Endothelial cell (in vitro differentiated cells): ENCODE data around the gene TSC22D1. TPM values are rescaled to one million over a fixed set of nuclear protein-coding genes. Genes with fewer than 3 reads are reported as not detected.
A peak's percentile ranks its signal among the peaks of the same experiment; 100 is the strongest.

Experiments used
- DNase-seq: peaks from one replicate; pipeline ENCODE4 v3.0.0; 2021; ENCODE audit warnings: low spot score
- H3K27ac Mint-ChIP-seq: one replicate; pipeline ENCODE4 v1.8.0; 2021; ENCODE audit warnings: mixed read lengths, inconsistent platforms; ENCODE audit not compliant: unreplicated experiment
- H3K27me3 Mint-ChIP-seq: one replicate; pipeline ENCODE4 v1.8.0; 2021; ENCODE audit warnings: mild to moderate bottlenecking, moderate library complexity, mixed read lengths, inconsistent platforms; ENCODE audit not compliant: unreplicated experiment
- H3K36me3 Mint-ChIP-seq: one replicate; pipeline ENCODE4 v1.8.0; 2021; ENCODE audit warnings: mild to moderate bottlenecking, low read depth, mixed read lengths, inconsistent platforms; ENCODE audit not compliant: unreplicated experiment
- H3K4me1 Mint-ChIP-seq: one replicate; pipeline ENCODE4 v1.8.0; 2021; ENCODE audit warnings: mild to moderate bottlenecking, mixed read lengths, inconsistent platforms; ENCODE audit not compliant: unreplicated experiment
- H3K4me3 Mint-ChIP-seq: one replicate; pipeline ENCODE4 v1.8.0; 2021; ENCODE audit warnings: mild to moderate bottlenecking, mixed read lengths, inconsistent platforms; ENCODE audit not compliant: unreplicated experiment
- H3K9me3 Mint-ChIP-seq: one replicate; pipeline ENCODE4 v1.8.0; 2021; ENCODE audit warnings: mixed read lengths, inconsistent platforms; ENCODE audit not compliant: unreplicated experiment
- total RNA-seq: library from RNA; stranded (reverse); fragmentation: NEBNext Ultra II Directional; extraction: Animal tissue kit (Norgen Biotek cat#: 25700); gene quantifications from one replicate; pipeline ENCODE4 v1.2.1, GENCODE V29; 2021; ENCODE audit not compliant: unreplicated experiment
- TF ChIP-seq, protein P1 (sequence below): fragments of 200-600 bp; sonication (generic); IDR thresholded peaks from one replicate; pipeline ENCODE4 v1.5.0; 2021; ENCODE audit warnings: antibody characterized with exemption; ENCODE audit not compliant: unreplicated experiment

TSC22D1 gene
- total RNA-seq, 1 donor from 2014 or later, result 73.0 TPM

DNA sequence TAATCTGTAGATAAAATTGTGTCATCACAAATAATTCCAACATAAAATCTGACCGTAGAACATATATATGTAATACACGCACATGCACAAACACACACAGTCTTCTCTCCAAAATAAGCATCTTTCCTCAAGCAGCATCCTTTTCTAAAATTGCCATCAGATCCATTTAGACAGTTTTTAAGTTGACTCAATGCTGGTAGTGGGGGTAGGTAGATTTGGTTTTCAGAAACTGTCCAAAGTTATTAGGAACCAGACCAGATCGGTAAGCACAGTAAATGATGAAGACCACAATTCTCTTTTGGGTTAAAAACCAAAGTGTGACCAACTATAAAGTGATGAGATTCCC, 137.9 kb downstream of the TSC22D1 start:
- Mint-ChIP-seq H3K36me3 (peaks cover 5% of the 10 kb centered on the region), H3K27me3 (peaks cover 9% of the 10 kb centered on the region), H3K9me3 (no peaks in the 10 kb centered on the region), H3K4me1 (peaks cover 32% of the 10 kb centered on the region), H3K27ac (no peak overlapping the region), H3K4me3 (no peak overlapping the region)
- no peak for DNase-seq
- TF ChIP-seq, protein P1, sequence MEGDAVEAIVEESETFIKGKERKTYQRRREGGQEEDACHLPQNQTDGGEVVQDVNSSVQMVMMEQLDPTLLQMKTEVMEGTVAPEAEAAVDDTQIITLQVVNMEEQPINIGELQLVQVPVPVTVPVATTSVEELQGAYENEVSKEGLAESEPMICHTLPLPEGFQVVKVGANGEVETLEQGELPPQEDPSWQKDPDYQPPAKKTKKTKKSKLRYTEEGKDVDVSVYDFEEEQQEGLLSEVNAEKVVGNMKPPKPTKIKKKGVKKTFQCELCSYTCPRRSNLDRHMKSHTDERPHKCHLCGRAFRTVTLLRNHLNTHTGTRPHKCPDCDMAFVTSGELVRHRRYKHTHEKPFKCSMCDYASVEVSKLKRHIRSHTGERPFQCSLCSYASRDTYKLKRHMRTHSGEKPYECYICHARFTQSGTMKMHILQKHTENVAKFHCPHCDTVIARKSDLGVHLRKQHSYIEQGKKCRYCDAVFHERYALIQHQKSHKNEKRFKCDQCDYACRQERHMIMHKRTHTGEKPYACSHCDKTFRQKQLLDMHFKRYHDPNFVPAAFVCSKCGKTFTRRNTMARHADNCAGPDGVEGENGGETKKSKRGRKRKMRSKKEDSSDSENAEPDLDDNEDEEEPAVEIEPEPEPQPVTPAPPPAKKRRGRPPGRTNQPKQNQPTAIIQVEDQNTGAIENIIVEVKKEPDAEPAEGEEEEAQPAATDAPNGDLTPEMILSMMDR, result peak; percentile 69

GRCh38 chr13:44437356-44438233, 138.5 kb downstream of the TSC22D1 start:
- no peaks in the 10 kb centered on the region for H3K9me3 Mint-ChIP-seq
- DNase-seq, result no peak
- TF ChIP-seq, protein P1, result no peak
- H3K4me3 Mint-ChIP-seq, result peak overlapping the region; percentile 98
- H3K36me3 Mint-ChIP-seq, result peaks cover 5% of the 10 kb centered on the region
- H3K27me3 Mint-ChIP-seq, result peaks cover 9% of the 10 kb centered on the region
- peaks cover 32% of the 10 kb centered on the region for H3K4me1 Mint-ChIP-seq
- H3K27ac Mint-ChIP-seq, result peak overlapping the region; percentile 91

DNA sequence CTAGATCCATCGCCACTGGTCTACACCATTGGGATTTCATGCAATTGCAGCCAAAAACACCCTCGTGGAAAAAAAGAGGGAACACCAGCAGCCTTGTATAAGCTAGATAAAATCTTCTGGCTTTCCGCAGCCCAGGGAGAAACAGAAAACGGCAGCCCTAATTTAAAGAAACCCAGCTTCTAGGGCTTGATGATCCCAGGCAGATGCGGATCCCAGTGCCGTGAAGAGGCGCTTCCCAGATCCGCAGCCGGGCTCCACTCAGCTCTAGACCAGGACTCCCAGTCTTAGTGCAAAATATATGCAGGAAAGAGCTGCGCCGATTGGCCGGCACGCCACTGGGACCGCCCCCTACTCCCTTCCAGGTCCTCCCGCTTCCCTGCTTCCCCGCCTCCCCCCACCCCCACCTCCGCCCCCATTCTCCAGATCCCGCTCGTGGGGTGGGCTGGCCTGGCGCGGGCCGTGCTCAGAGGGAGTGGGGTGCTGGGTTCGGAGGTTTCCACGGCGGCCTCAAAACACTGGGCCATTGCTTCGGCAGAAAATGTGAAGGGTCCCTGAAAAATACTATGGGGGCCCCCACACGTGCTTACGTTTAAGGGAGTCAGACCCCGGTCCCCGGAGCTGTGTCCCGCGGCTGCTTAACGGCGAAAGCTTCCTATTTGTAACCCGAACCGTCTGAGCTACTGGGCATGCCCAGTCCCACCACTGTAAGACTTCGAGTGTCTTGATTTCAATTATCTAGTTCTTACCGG, 139.4 kb downstream of the TSC22D1 start:
- Mint-ChIP-seq H3K36me3 (peaks cover 5% of the 10 kb centered on the region), H3K4me1 (peaks cover 32% of the 10 kb centered on the region), H3K27ac (peak overlapping the region; percentile 98), H3K4me3 (peak overlapping the region; percentile 98), H3K27me3 (peaks cover 9% of the 10 kb centered on the region), H3K9me3 (no peaks in the 10 kb centered on the region)
- DNase-seq, result peak; percentile 93
- TF ChIP-seq, protein P1, result no peak

- peaks cover 9% of the 10 kb centered on the region for H3K27me3 Mint-ChIP-seq
- TF ChIP-seq, protein P1, result no peak
- H3K4me1 Mint-ChIP-seq, result peaks cover 30% of the 10 kb centered on the region
- H3K4me3 Mint-ChIP-seq, result peak overlapping the region; percentile 98
- peaks cover 5% of the 10 kb centered on the region for H3K36me3 Mint-ChIP-seq
- no peak for DNase-seq
- H3K9me3 Mint-ChIP-seq, result no peaks in the 10 kb centered on the region
- peak overlapping the region; percentile 98 for H3K27ac Mint-ChIP-seq
These were observed 140.1 kb downstream of the TSC22D1 start for GRCh38 chr13:44435919-44436510.
